GM12891 (cell line): ENCODE results near the gene MZT1.

Experiments used
- PAX5 ChIP-seq: IDR thresholded peaks from 2 replicates; pipeline ENCODE4 v1.6.1; 2011; ENCODE audit warnings: low read length, moderate library complexity, mild to moderate bottlenecking; ENCODE audit not compliant: insufficient read depth, severe bottlenecking
- POLR2A ChIP-seq: IDR thresholded peaks from 2 replicates; pipeline ENCODE4 v1.6.1; 2011; ENCODE audit warnings: low read depth, low read length, control low read depth
- POLR2AphosphoS5 ChIP-seq: IDR thresholded peaks from 2 replicates; pipeline ENCODE4 v1.6.1; 2011; ENCODE audit warnings: low read depth, low read length, control low read depth
- POU2F2 ChIP-seq: IDR thresholded peaks from 2 replicates; pipeline ENCODE4 v1.6.1; 2011; ENCODE audit warnings: low read depth, mild to moderate bottlenecking, control low read depth, low read length, moderate library complexity
- SPI1 ChIP-seq: IDR thresholded peaks from 2 replicates; pipeline ENCODE4 v1.6.1; 2011; ENCODE audit warnings: low read depth, low read length, control low read depth
- TAF1 ChIP-seq: IDR thresholded peaks from 2 replicates; pipeline ENCODE4 v1.6.1; 2011; ENCODE audit warnings: low read depth, low read length, control low read depth

GRCh38 chr13:72760189-72760588, 32.8 kb upstream of the MZT1 start:
- TF ChIP-seq POLR2A (no peak), POLR2AphosphoS5 (no peak), POU2F2 (no peak), TAF1 (no peak), SPI1 (no peak), PAX5 (no peak)
